ENCODE measurements around the gene GTPBP6. TPM values are rescaled to one million over a fixed set of nuclear protein-coding genes. Genes with fewer than 3 reads are reported as not detected.

Gene GTPBP6
- total RNA-seq, 4 donors from 2014 or later: 26.2 to 65.3 (median 35.7) TPM

- no peaks in the 10 kb centered on the region for H3K9me3 ChIP-seq
- no peak overlapping the region for H3K4me3 ChIP-seq
- peaks cover 0 to 9% of the 10 kb centered on the region in 2 donors for H3K4me1 ChIP-seq
- no peaks in the 10 kb centered on the region for H3K36me3 ChIP-seq
- TF ChIP-seq POLR2A (IDR thresholded peaks at IDR 0.05) (no peak), CTCF (IDR thresholded peaks at IDR 0.05) (no peak)
- H3K27ac ChIP-seq: no peak overlapping the region
- no peaks in the 10 kb centered on the region for H3K27me3 ChIP-seq
- DNase-seq: no peak
- intact Hi-C loops (cut with DNase I; ENCODE audit: low total_unique reads): no loop called here
Observed at GRCh38 chrX:334331-334891, 15.8 kb upstream of the GTPBP6 start.

GRCh38 chrX:333611-334311 is 15.2 kb upstream of the GTPBP6 start:
- H3K4me3 ChIP-seq: no peak overlapping the region
- peaks cover 0 to 9% of the 10 kb centered on the region in 2 donors for H3K4me1 ChIP-seq
- H3K27ac ChIP-seq: no peak overlapping the region
- intact Hi-C loops (cut with DNase I; ENCODE audit: low total_unique reads): no loop called here
- H3K27me3 ChIP-seq: no peaks in the 10 kb centered on the region
- no peak for TF ChIP-seq POLR2A (IDR thresholded peaks at IDR 0.05)
- TF ChIP-seq CTCF (IDR thresholded peaks at IDR 0.05): no peak
- no peaks in the 10 kb centered on the region for H3K9me3 ChIP-seq
- no peak for DNase-seq
- no peaks in the 10 kb centered on the region for H3K36me3 ChIP-seq

GRCh38 chrX:332916-333610 is 14.5 kb upstream of the GTPBP6 start:
- TF ChIP-seq POLR2A (IDR thresholded peaks at IDR 0.05) (no peak), CTCF (IDR thresholded peaks at IDR 0.05) (no peak)
- intact Hi-C loops (cut with DNase I; ENCODE audit: low total_unique reads): no loop called here
- no peaks in the 10 kb centered on the region for H3K36me3 ChIP-seq
- no peak overlapping the region for H3K4me3 ChIP-seq
- peaks cover 0 to 9% of the 10 kb centered on the region in 2 donors for H3K4me1 ChIP-seq
- no peaks in the 10 kb centered on the region for H3K27me3 ChIP-seq
- DNase-seq: no peak
- H3K9me3 ChIP-seq: no peaks in the 10 kb centered on the region
- H3K27ac ChIP-seq: no peak overlapping the region

- Histone ChIP-seq H3K4me1 (peaks cover 0 to 9% of the 10 kb centered on the region in 2 donors), H3K4me3 (no peak overlapping the region), H3K27me3 (no peaks in the 10 kb centered on the region), H3K36me3 (no peaks in the 10 kb centered on the region), H3K9me3 (no peaks in the 10 kb centered on the region), H3K27ac (no peak overlapping the region)
- no peak for TF ChIP-seq POLR2A (IDR thresholded peaks at IDR 0.05)
- TF ChIP-seq CTCF (IDR thresholded peaks at IDR 0.05): no peak
- DNase-seq: no peak
- intact Hi-C loops (cut with DNase I; ENCODE audit: low total_unique reads): no loop called here
Observed at GRCh38 chrX:332496-332860, 13.9 kb upstream of the GTPBP6 start.

Data from uterus (tissue), 4 donors.